Measurements from ENCODE around the gene FBXO3. TPM values are rescaled to one million over a fixed set of nuclear protein-coding genes. Genes with fewer than 3 reads are reported as not detected.

The FBXO3 gene
- total and polyA plus RNA-seq, 2 of the 13 experiments (the other 11 are each of a cell fraction or from before 2014, with no cell fraction given), result 20.4 to 27.6 TPM

DNA sequence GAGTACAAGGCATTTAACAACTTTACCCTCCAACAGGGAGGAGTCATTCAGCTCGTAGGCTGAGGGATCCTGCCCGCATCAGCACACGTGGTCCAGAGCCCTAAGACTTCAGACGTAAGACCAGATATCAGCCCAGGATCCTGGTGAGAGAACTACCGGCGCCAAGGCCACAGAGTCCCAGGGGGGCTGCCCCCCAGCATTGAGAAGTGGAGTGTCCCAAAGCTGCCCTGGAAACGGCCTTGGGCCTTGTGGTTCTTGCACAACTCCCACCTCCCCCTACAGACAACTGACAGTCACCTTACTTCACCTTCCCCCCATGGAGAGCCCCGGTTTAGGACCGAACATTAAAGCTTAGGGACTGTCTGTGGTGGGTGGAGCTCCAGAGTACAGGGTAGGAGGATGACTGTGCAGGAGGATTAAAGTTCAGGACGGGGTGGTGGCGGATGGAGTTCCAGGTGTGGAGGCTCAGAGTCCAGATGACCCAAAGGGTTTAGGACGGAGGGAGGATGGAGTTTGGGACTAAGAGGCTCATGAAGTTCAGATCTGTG is 74.7 kb downstream of the FBXO3 start (continued):
- TF ChIP-seq, protein P1, sequence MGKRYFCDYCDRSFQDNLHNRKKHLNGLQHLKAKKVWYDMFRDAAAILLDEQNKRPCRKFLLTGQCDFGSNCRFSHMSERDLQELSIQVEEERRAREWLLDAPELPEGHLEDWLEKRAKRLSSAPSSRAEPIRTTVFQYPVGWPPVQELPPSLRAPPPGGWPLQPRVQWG (CRISPR knock-in tag; IDR thresholded peaks at IDR 0.05; ENCODE audit: borderline replicate concordance, low read depth), result no peak
- TF ChIP-seq ZMAT3 (CRISPR knock-in tag; conservative IDR thresholded peaks at IDR 0.05), result no peak
- TF ChIP-seq SAP130 (CRISPR knock-in tag; IDR thresholded peaks at IDR 0.05; ENCODE audit: low read depth), result peak; percentile 88
- TF ChIP-seq STAG1 (CRISPR knock-in tag; IDR thresholded peaks at IDR 0.05), result no peak
- no peak for TF ChIP-seq ZNF446 (CRISPR knock-in tag; IDR thresholded peaks at IDR 0.05)
- TF ChIP-seq, protein P2, sequence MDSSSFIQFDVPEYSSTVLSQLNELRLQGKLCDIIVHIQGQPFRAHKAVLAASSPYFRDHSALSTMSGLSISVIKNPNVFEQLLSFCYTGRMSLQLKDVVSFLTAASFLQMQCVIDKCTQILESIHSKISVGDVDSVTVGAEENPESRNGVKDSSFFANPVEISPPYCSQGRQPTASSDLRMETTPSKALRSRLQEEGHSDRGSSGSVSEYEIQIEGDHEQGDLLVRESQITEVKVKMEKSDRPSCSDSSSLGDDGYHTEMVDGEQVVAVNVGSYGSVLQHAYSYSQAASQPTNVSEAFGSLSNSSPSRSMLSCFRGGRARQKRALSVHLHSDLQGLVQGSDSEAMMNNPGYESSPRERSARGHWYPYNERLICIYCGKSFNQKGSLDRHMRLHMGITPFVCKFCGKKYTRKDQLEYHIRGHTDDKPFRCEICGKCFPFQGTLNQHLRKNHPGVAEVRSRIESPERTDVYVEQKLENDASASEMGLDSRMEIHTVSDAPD (CRISPR knock-in tag; IDR thresholded peaks at IDR 0.05), result no peak; the same call in none of the 2 replicates
- TF ChIP-seq, protein P3, sequence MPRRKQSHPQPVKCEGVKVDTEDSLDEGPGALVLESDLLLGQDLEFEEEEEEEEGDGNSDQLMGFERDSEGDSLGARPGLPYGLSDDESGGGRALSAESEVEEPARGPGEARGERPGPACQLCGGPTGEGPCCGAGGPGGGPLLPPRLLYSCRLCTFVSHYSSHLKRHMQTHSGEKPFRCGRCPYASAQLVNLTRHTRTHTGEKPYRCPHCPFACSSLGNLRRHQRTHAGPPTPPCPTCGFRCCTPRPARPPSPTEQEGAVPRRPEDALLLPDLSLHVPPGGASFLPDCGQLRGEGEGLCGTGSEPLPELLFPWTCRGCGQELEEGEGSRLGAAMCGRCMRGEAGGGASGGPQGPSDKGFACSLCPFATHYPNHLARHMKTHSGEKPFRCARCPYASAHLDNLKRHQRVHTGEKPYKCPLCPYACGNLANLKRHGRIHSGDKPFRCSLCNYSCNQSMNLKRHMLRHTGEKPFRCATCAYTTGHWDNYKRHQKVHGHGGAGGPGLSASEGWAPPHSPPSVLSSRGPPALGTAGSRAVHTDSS (CRISPR knock-in tag; conservative IDR thresholded peaks at IDR 0.05), result no peak
- TF ChIP-seq HDAC1 (CRISPR knock-in tag; IDR thresholded peaks at IDR 0.05), result peak; percentile 73
- TF ChIP-seq SIN3A (IDR thresholded peaks at IDR 0.05; ENCODE audit: borderline replicate concordance, low read depth, low read length), result peak; percentile 71; the same call in 1 of the 2 replicates
- TF ChIP-seq, protein P4, sequence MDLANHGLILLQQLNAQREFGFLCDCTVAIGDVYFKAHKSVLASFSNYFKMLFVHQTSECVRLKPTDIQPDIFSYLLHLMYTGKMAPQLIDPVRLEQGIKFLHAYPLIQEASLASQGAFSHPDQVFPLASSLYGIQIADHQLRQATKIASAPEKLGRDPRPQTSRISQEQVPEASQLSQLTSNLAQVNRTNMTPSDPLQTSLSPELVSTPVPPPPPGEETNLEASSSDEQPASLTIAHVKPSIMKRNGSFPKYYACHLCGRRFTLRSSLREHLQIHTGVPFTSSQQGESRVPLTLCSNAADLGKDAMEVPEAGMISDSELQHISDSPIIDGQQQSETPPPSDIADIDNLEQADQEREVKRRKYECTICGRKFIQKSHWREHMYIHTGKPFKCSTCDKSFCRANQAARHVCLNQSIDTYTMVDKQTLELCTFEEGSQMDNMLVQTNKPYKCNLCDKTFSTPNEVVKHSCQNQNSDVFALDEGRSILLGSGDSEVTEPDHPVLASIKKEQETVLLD (CRISPR knock-in tag; IDR thresholded peaks at IDR 0.05; ENCODE audit: low read depth), result no peak
- TF ChIP-seq ZNF274 (CRISPR knock-in tag; IDR thresholded peaks at IDR 0.05), result no peak
- TF ChIP-seq CBX1 (IDR thresholded peaks at IDR 0.05; ENCODE audit: low read depth), result no peak
- TF ChIP-seq ZNF720 (CRISPR knock-in tag; IDR thresholded peaks at IDR 0.05), result no peak
- TF ChIP-seq ZNF780A (CRISPR knock-in tag; IDR thresholded peaks at IDR 0.05), result no peak
- TF ChIP-seq, protein P5, sequence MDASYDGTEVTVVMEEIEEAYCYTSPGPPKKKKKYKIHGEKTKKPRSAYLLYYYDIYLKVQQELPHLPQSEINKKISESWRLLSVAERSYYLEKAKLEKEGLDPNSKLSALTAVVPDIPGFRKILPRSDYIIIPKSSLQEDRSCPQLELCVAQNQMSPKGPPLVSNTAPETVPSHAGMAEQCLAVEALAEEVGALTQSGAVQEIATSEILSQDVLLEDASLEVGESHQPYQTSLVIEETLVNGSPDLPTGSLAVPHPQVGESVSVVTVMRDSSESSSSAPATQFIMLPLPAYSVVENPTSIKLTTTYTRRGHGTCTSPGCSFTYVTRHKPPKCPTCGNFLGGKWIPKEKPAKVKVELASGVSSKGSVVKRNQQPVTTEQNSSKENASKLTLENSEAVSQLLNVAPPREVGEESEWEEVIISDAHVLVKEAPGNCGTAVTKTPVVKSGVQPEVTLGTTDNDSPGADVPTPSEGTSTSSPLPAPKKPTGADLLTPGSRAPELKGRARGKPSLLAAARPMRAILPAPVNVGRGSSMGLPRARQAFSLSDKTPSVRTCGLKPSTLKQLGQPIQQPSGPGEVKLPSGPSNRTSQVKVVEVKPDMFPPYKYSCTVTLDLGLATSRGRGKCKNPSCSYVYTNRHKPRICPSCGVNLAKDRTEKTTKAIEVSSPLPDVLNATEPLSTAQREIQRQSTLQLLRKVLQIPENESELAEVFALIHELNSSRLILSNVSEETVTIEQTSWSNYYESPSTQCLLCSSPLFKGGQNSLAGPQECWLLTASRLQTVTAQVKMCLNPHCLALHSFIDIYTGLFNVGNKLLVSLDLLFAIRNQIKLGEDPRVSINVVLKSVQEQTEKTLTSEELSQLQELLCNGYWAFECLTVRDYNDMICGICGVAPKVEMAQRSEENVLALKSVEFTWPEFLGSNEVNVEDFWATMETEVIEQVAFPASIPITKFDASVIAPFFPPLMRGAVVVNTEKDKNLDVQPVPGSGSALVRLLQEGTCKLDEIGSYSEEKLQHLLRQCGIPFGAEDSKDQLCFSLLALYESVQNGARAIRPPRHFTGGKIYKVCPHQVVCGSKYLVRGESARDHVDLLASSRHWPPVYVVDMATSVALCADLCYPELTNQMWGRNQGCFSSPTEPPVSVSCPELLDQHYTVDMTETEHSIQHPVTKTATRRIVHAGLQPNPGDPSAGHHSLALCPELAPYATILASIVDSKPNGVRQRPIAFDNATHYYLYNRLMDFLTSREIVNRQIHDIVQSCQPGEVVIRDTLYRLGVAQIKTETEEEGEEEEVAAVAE (CRISPR knock-in tag; IDR thresholded peaks at IDR 0.05; ENCODE audit: borderline replicate concordance), result peak; percentile 43; the same call in 1 of the 2 replicates
- TF ChIP-seq ZNF773 (CRISPR knock-in tag; IDR thresholded peaks at IDR 0.05; ENCODE audit: borderline replicate concordance), result no peak
- no peak for TF ChIP-seq ZNF766 (CRISPR knock-in tag; IDR thresholded peaks at IDR 0.05; ENCODE audit: borderline replicate concordance)
- TF ChIP-seq CCDC6 (CRISPR knock-in tag; IDR thresholded peaks at IDR 0.05), result no peak

All from HepG2 (cell line).